Endothelial cell of umbilical vein (primary cell): ENCODE results near the gene NNT. TPM values are rescaled to one million over a fixed set of nuclear protein-coding genes. Genes with fewer than 3 reads are reported as not detected.

Experiments
- BruUV-seq: library from RNA; stranded (reverse); fragments of 400-500 nt; replicated peaks from 2 replicates; lab custom pipeline; 2021; lab: Mats Ljungman, UMichigan
- CTCF ChIA-PET: fragments of 300-600, 350-600 bp; sonication (Branson Sonifier 250); formaldehyde crosslinking; loops from one replicate; lab custom pipeline; 2021; ENCODE audit warnings: antibody characterized with exemption, inconsistent platforms; lab: Charles Lee
- POLR2A ChIA-PET: fragments of 300-600, 350-600 bp; sonication (Branson Sonifier 250); formaldehyde crosslinking; loops from one replicate; lab custom pipeline; 2021; ENCODE audit warnings: antibody characterized with exemption, inconsistent platforms; lab: Charles Lee
- DNase-seq: peaks from one replicate; pipeline ENCODE4 v3.0.0-alpha.2; 2011; ENCODE audit warnings: low read depth, low spot score
- FAIRE-seq: peaks from 2 replicates; lab custom pipeline; 2011; peaks lifted over from hg19 to GRCh38; lab: Jason Lieb, UNC
- H2AFZ ChIP-seq: 2 replicates; pipeline ENCODE4 v1.6.0; 2012; ENCODE audit warnings: low read depth, low read length, control low read depth, inconsistent platforms
- H3K27ac ChIP-seq: 2 replicates; pipeline ENCODE4 v1.5.1; 2011; ENCODE audit warnings: low read depth, mild to moderate bottlenecking, control low read depth, low read length, moderate library complexity; ENCODE audit not compliant: insufficient read depth
- H3K27me3 ChIP-seq, 2 experiments: 2 replicates each; pipeline versions ENCODE4 v1.6.0 to v1.6.1; 2011; ENCODE audit warnings: low read length in 2 of 2, mixed read lengths in 1 of 2; ENCODE audit not compliant: control insufficient read depth in 2 of 2, insufficient read depth in 2 of 2
- H3K36me3 ChIP-seq, 2 experiments: 2 replicates in 1 of 2; 3 replicates in 1 of 2; pipeline ENCODE4 v1.5.1; 2011; ENCODE audit warnings: low read length in 2 of 2, mild to moderate bottlenecking in 1 of 2, moderate library complexity in 1 of 2; ENCODE audit not compliant: control insufficient read depth in 2 of 2, insufficient read depth in 2 of 2; ENCODE audit errors: extremely low read depth in 1 of 2
- H3K4me1 ChIP-seq: 3 replicates; pipeline ENCODE4 v1.5.1; 2011; ENCODE audit warnings: mild to moderate bottlenecking, low read length; ENCODE audit not compliant: control insufficient read depth, insufficient read depth; ENCODE audit errors: extremely low read depth
- H3K4me2 ChIP-seq: 2 replicates; pipeline ENCODE4 v1.6.1; 2011; ENCODE audit warnings: low read length, control low read depth, mixed read lengths; ENCODE audit not compliant: insufficient read depth
- H3K4me3 ChIP-seq, 3 experiments: fragments of 200-600 bp in 1 of 3; sonication (generic), shearing (Covaris generic) in 1 of 3; replicated peaks in 1 of 3; 2 replicates each; pipeline ENCODE4 v1.5.1; 2011 to 2016; ENCODE audit warnings: control low read depth in 3 of 3, low read length in 3 of 3, mild to moderate bottlenecking in 2 of 3, inconsistent platforms in 1 of 3, low read depth in 1 of 3, moderate library complexity in 1 of 3; ENCODE audit not compliant: insufficient read depth in 1 of 3
- H3K79me2 ChIP-seq: 2 replicates; pipeline ENCODE4 v1.6.0; 2012; ENCODE audit warnings: low read length, inconsistent platforms; ENCODE audit not compliant: control insufficient read depth, insufficient read depth
- H3K9ac ChIP-seq: replicated peaks from 2 replicates; pipeline ENCODE3; 2011; ENCODE audit warnings: low read length, control low read depth; ENCODE audit not compliant: insufficient read depth; ENCODE audit errors: extremely low read depth
- H3K9me1 ChIP-seq: replicated peaks from 3 replicates; pipeline ENCODE4 v1.6.0; 2011; ENCODE audit warnings: mild to moderate bottlenecking, low read length; ENCODE audit not compliant: control insufficient read depth, insufficient read depth; ENCODE audit errors: extremely low read depth
- H3K9me3 ChIP-seq: replicated peaks from 2 replicates; pipeline ENCODE4 v1.5.1; 2012; ENCODE audit warnings: low read length, inconsistent platforms; ENCODE audit not compliant: control insufficient read depth, insufficient read depth
- H4K20me1 ChIP-seq: replicated peaks from 2 replicates; pipeline ENCODE3; 2011; ENCODE audit warnings: mild to moderate bottlenecking, low read length; ENCODE audit not compliant: control insufficient read depth, insufficient read depth; ENCODE audit errors: extremely low read depth
- EZH2 ChIP-seq: IDR thresholded peaks from 2 replicates; pipeline ENCODE4 v1.6.1; 2012; ENCODE audit warnings: borderline replicate concordance, low read depth, mild to moderate bottlenecking, moderate library complexity, low read length, inconsistent platforms; ENCODE audit not compliant: severe bottlenecking
- FOS ChIP-seq: IDR thresholded peaks from 2 replicates; pipeline ENCODE4 v1.6.1; 2011; ENCODE audit warnings: mild to moderate bottlenecking, low read length, moderate library complexity, borderline replicate concordance; ENCODE audit not compliant: insufficient read depth
- GATA2 ChIP-seq: IDR thresholded peaks from 2 replicates; pipeline ENCODE4 v1.7.0; 2011; ENCODE audit warnings: low read depth, mild to moderate bottlenecking, moderate library complexity, mixed read lengths, low read length; ENCODE audit not compliant: insufficient read length, insufficient read depth
- JUN ChIP-seq: IDR thresholded peaks from 2 replicates; pipeline ENCODE4 v1.6.1; 2011; ENCODE audit warnings: borderline replicate concordance, low read depth; ENCODE audit not compliant: insufficient read length, insufficient read depth
- MYC ChIP-seq: IDR thresholded peaks from one replicate; pipeline ENCODE4 v1.6.1; 2011; ENCODE audit warnings: mild to moderate bottlenecking, low read depth, low read length
- POLR2A ChIP-seq: IDR thresholded peaks from 2 replicates; pipeline ENCODE4 v1.6.1; 2012; ENCODE audit warnings: low read depth, mild to moderate bottlenecking, control low read depth, low read length
- POLR2AphosphoS5 ChIP-seq: IDR thresholded peaks from 2 replicates; pipeline ENCODE4 v1.6.1; 2012; ENCODE audit warnings: low read depth, mild to moderate bottlenecking, control low read depth, low read length, moderate library complexity; ENCODE audit not compliant: insufficient read depth
- dilution Hi-C: fragments of 300-500 bp; cut with MboI; formaldehyde crosslinking; loops from one replicate; pipeline ENCODE4 v1.15.0; 2019; ENCODE audit warnings: low sequenced_read_pairs; ENCODE audit not compliant: extremely low pct_ligation_motif_present
- intact Hi-C: fragments of 100-400 bp; cut with micrococcal nuclease; formaldehyde crosslinking; loops from one replicate; pipeline ENCODE4 v1.10.0; 2022
- polyA plus RNA-seq, 4 experiments: library from polyadenylated mRNA; depleted of rRNA in 3 of 4; stranded (reverse) in 3 of 4; unstranded in 1 of 4; fragments of >200 nt; gene quantifications; 2 replicates each; pipeline versions ENCODE4 v1.2.1 to v1.2.3, GENCODE V29; 2011 to 2012; ENCODE audit warnings: missing spikeins in 1 of 4
- total RNA-seq: library from RNA; stranded (reverse); gene quantifications from 2 replicates; pipeline ENCODE4 v1.2.3, GENCODE V29; 2021
- TF ChIP-seq, protein P1 (sequence below): IDR thresholded peaks from 2 replicates; pipeline ENCODE4 v1.6.1; 2011; ENCODE audit not compliant: insufficient read depth, insufficient read length
- TF ChIP-seq, protein P2 (sequence below), 2 donors: IDR thresholded peaks; 1 replicate in 1 of 2; 2 replicates in 1 of 2; pipeline ENCODE4 v1.5.1; 2011; ENCODE audit warnings: low read length in 2 of 2, mild to moderate bottlenecking in 2 of 2, moderate library complexity in 2 of 2, control low read depth in 1 of 2, inconsistent platforms in 1 of 2, low read depth in 1 of 2; ENCODE audit not compliant: insufficient read depth in 1 of 2; ENCODE audit errors: extremely low read depth in 1 of 2

NNT gene
- total and polyA plus RNA-seq, 2 donors (not counting 3 experiments of a cell fraction or from before 2014, with no cell fraction given), result 38.2 to 82.5 TPM

DNA sequence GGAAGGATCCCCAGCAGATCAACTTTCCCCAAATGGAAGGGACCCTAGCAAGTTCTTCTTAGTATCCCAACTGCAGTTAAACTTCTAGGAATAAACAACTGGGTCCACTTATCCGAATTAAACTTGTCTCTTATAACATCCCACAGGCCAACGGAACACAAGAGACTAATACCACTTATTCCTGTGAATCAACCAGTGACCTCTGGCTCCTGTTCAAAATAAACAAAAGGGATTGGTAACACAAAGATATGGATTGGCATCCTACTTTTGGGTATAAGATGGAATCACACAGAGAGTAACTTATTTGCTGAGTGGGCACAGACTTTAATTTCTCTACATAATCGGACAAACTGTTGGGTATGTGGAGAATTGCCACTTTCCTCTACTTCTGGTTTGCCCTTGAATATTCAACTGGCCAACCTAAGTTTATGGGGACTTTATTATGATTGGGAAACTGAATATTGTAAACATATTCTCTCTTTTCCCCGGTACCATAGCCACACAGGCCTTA lies 33.7 kb upstream of the NNT start:
- Histone ChIP-seq H3K27ac (no peak overlapping the region), H3K4me3 (no peak overlapping the region), H3K36me3 (no peaks in the 10 kb centered on the region), H3K79me2 (no peaks in the 10 kb centered on the region), H3K9me1 (no peaks in the 10 kb centered on the region), H3K4me2 (no peak overlapping the region), H2AFZ (no peak overlapping the region), H3K4me1 (no peaks in the 10 kb centered on the region), H3K9me3 (no peaks in the 10 kb centered on the region), H3K27me3 (no peaks in the 10 kb centered on the region), H4K20me1 (no peaks in the 10 kb centered on the region), H3K9ac (no peak overlapping the region)
- intact Hi-C loops (no loop called here), dilution Hi-C loops (no loop called here)
- TF ChIP-seq POLR2A, result no peak
- TF ChIP-seq MYC, result no peak
- TF ChIP-seq, protein P1, sequence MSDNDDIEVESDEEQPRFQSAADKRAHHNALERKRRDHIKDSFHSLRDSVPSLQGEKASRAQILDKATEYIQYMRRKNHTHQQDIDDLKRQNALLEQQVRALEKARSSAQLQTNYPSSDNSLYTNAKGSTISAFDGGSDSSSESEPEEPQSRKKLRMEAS, result no peak
- TF ChIP-seq POLR2AphosphoS5, result no peak
- DNase-seq (no peak), FAIRE-seq (no peak)
- POLR2A ChIA-PET, result no interaction called here
- BruUV-seq, result no TSS peak
- CTCF ChIA-PET, result no interaction called here

DNA sequence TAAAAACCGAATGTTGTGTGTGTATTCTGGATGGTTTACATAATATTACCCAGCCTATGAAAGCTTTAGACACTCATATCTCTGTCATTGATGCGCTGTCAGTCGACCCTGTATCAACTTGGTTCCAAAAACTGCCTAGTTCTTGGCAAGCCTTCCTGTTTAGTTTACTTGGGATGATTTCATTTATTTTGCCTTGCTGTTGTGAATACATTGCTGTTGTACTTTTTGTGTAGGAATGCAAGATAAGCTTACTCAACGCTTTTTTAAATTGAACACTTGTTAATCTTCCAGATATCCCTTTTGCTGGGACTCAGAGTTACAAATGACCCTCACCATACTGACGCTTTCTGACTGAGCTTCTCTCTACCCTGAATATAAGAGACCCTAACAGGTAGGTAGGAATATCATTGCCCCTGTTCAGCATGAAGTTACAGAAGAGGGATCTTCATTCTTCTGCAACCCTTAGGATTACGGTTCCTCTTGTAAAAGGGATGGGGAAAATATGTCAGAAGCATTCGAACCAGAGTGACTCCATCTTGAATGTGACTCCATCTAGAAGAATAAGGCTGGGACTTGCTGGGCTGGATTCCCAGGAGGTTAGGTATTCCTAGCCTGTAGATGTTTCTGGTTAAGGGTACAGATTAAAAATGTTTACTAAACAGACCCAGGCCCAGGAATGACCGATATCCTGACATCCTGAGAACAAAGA lies 32.4 kb upstream of the NNT start:
- dilution Hi-C loops, result no loop called here
- intact Hi-C loops, result no loop called here

More for the DNA sequence above, 32.4 kb upstream of the NNT start:
- Histone ChIP-seq H3K36me3 (peaks cover 0 to 2% of the 10 kb centered on the region in 2 experiments), H4K20me1 (no peaks in the 10 kb centered on the region), H3K4me1 (no peaks in the 10 kb centered on the region), H3K9me1 (no peaks in the 10 kb centered on the region), H3K9me3 (no peaks in the 10 kb centered on the region), H3K4me3 (no peak overlapping the region), H3K9ac (no peak overlapping the region), H3K79me2 (no peaks in the 10 kb centered on the region), H3K4me2 (no peak overlapping the region), H3K27ac (no peak overlapping the region), H2AFZ (no peak overlapping the region), H3K27me3 (no peaks in the 10 kb centered on the region)
- BruUV-seq, result no TSS peak
- ChIA-PET CTCF (interaction anchor here (1.4 kb wide), 1 partner anchor 9 kb away, joined by 4 read pairs; no protein-coding TSS in a partner anchor), POLR2A (no interaction called here)
- FAIRE-seq (no peak), DNase-seq (no peak)
- TF ChIP-seq POLR2AphosphoS5 (no peak), POLR2A (no peak), MYC (no peak), GATA2 (no peak), FOS (no peak), EZH2 (no peak), JUN (no peak)
- TF ChIP-seq, protein P1, result no peak
- TF ChIP-seq, protein P2, sequence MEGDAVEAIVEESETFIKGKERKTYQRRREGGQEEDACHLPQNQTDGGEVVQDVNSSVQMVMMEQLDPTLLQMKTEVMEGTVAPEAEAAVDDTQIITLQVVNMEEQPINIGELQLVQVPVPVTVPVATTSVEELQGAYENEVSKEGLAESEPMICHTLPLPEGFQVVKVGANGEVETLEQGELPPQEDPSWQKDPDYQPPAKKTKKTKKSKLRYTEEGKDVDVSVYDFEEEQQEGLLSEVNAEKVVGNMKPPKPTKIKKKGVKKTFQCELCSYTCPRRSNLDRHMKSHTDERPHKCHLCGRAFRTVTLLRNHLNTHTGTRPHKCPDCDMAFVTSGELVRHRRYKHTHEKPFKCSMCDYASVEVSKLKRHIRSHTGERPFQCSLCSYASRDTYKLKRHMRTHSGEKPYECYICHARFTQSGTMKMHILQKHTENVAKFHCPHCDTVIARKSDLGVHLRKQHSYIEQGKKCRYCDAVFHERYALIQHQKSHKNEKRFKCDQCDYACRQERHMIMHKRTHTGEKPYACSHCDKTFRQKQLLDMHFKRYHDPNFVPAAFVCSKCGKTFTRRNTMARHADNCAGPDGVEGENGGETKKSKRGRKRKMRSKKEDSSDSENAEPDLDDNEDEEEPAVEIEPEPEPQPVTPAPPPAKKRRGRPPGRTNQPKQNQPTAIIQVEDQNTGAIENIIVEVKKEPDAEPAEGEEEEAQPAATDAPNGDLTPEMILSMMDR (IDR thresholded peaks at IDR 0.05; ENCODE audit: extremely low read depth in 1 of 2, insufficient read depth in 1 of 2, low read depth in 1 of 2, low read length in 2 of 2), result no peak
